ENCODE data around the gene PTH2R.

GRCh38 chr2:208463721-208464120 lies 57.1 kb downstream of the PTH2R start:
- TF ChIP-seq EZH2 (conservative IDR thresholded peaks at IDR 0.05; ENCODE audit: low read depth, low read length) (no peak), ZNF580 (CRISPR knock-in tag; IDR thresholded peaks at IDR 0.05; ENCODE audit: borderline replicate concordance, low read depth) (no peak), CTCF (CRISPR knock-in tag; IDR thresholded peaks at IDR 0.05) (no peak), ZNF276 (CRISPR knock-in tag; IDR thresholded peaks at IDR 0.05; ENCODE audit: low read depth) (no peak), ZNF616 (CRISPR knock-in tag; IDR thresholded peaks at IDR 0.05; ENCODE audit: low read depth) (no peak), CBX2 (IDR thresholded peaks at IDR 0.05; ENCODE audit: low read depth, low read length) (no peak), CBX2 (CRISPR knock-in tag; IDR thresholded peaks at IDR 0.05; ENCODE audit: low read depth) (no peak), CEBPB (IDR thresholded peaks at IDR 0.05; ENCODE audit: borderline replicate concordance, low read depth, low read length) (no peak), NPAS2 (CRISPR knock-in tag; IDR thresholded peaks at IDR 0.05; ENCODE audit: borderline replicate concordance) (no peak), ZNF24 (IDR thresholded peaks at IDR 0.05) (no peak), MAX (IDR thresholded peaks at IDR 0.05) (no peak)

All from HepG2 (cell line).